ENCODE results near the gene EFHC1. TPM values are rescaled to one million over a fixed set of nuclear protein-coding genes. Genes with fewer than 3 reads are reported as not detected.

EFHC1 gene
- total RNA-seq, 1 donor from 2014 or later = 14.1 TPM

GRCh38 chr6:52505726-52506409, 85.7 kb downstream of the EFHC1 start:
- Histone ChIP-seq H3K36me3 (ENCODE audit: control insufficient read depth in 3 of 3, insufficient read depth in 3 of 3, low read length in 3 of 3) (peaks cover 13 to 31% (median 15%) of the 10 kb centered on the region in 3 donors), H3K9ac (ENCODE audit: low read depth in 1 of 3, low read length in 3 of 3) (no peak overlapping the region), H3K27ac (ENCODE audit: low read depth, low read length) (no peak overlapping the region)

DNA sequence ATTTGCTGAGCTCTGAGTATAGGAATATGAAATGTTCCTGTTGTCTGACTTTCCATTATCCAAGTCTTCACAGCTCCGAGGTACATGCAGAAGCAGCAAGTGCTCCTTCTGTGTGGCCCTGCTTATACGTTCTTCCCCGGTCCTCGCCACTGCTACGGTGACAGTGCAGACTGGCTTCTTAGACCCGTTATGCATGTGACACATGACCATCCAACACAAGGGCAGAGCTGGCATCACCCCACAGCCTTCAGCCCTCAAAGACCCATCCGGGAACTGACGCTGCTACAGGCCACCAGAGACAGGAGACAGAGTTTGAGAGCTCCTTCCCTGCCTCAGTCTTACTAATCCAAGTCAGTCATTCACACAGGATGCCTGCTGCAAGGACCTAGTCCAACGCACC, 86.3 kb downstream of the EFHC1 start:
- Histone ChIP-seq H3K4me1 (ENCODE audit: control insufficient read depth in 3 of 3, insufficient read depth in 3 of 3, low read length in 3 of 3) (peaks cover 33 to 48% (median 35%) of the 10 kb centered on the region in 3 donors), H3K36me3 (ENCODE audit: control insufficient read depth in 3 of 3, insufficient read depth in 3 of 3, low read length in 3 of 3) (peaks cover 13 to 31% (median 15%) of the 10 kb centered on the region in 3 donors), H3K4me3 (ENCODE audit: low read length in 3 of 3) (no peak overlapping the region), H3K9ac (ENCODE audit: low read depth in 1 of 3, low read length in 3 of 3) (no peak overlapping the region), H3K9me3 (ENCODE audit: control insufficient read depth in 3 of 3, low read length in 3 of 3) (no peaks in the 10 kb centered on the region), H3K27ac (ENCODE audit: low read depth, low read length) (no peak overlapping the region), H3K27me3 (ENCODE audit: control insufficient read depth in 3 of 3, insufficient read depth in 3 of 3, low read length in 3 of 3) (no peaks in the 10 kb centered on the region)

More at GRCh38 chr6:52505726-52506409, 85.7 kb downstream of the EFHC1 start:
- peaks cover 33 to 49% (median 33%) of the 10 kb centered on the region in 3 donors for H3K4me1 ChIP-seq (ENCODE audit: control insufficient read depth in 3 of 3, insufficient read depth in 3 of 3, low read length in 3 of 3)
- no peak overlapping the region for H3K4me3 ChIP-seq (ENCODE audit: low read length in 3 of 3)
- H3K9me3 ChIP-seq (ENCODE audit: control insufficient read depth in 3 of 3, low read length in 3 of 3) = no peaks in the 10 kb centered on the region
- H3K27me3 ChIP-seq (ENCODE audit: control insufficient read depth in 3 of 3, insufficient read depth in 3 of 3, low read length in 3 of 3) = no peaks in the 10 kb centered on the region

DNA sequence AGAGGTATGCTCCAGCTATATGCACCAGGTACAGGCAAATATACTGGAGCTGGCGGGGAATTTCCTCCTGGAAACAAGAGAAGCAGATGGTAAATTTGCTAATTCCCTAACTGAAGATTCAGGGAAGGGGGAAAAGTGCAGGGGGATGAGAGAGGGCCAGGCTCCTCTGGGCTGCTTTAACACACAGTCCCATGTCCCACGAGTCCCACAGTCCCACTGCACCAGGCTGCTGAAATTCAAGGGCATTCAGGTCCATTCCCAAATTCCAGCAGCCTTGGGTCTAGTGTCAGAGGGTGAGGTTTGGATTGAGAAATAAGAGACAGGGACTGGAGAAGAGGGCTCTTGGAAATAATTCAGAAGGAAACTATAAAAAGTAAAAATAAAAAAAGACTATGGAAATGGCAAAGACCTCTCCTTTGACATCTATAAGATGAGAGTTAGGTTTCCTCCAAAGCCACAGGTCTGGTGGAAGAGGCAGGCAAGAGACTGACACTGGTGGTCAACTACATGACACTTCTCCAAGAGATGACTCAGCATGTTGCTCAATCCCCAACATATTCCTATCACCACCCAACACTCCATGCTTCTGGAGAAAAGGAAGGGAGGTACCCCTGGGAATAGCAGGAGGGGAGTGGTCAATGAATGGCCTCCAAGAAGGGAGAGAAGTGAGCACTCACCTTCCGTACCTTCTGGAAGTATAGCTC, 87.6 kb downstream of the EFHC1 start:
- Histone ChIP-seq H3K9me3 (ENCODE audit: control insufficient read depth in 3 of 3, low read length in 3 of 3) (no peaks in the 10 kb centered on the region), H3K4me3 (ENCODE audit: low read length in 3 of 3) (no peak overlapping the region), H3K9ac (ENCODE audit: low read depth in 1 of 3, low read length in 3 of 3) (no peak overlapping the region), H3K27ac (ENCODE audit: low read depth, low read length) (no peak overlapping the region), H3K4me1 (ENCODE audit: control insufficient read depth in 3 of 3, insufficient read depth in 3 of 3, low read length in 3 of 3) (peaks cover 41 to 54% (median 44%) of the 10 kb centered on the region in 3 donors), H3K27me3 (ENCODE audit: control insufficient read depth in 3 of 3, insufficient read depth in 3 of 3, low read length in 3 of 3) (no peaks in the 10 kb centered on the region), H3K36me3 (ENCODE audit: control insufficient read depth in 3 of 3, insufficient read depth in 3 of 3, low read length in 3 of 3) (peaks cover 9 to 26% (median 10%) of the 10 kb centered on the region in 3 donors)

- no peak overlapping the region for H3K27ac ChIP-seq (ENCODE audit: low read depth, low read length)
- H3K27me3 ChIP-seq (ENCODE audit: control insufficient read depth in 3 of 3, insufficient read depth in 3 of 3, low read length in 3 of 3) = no peaks in the 10 kb centered on the region
- no peak overlapping the region for H3K9ac ChIP-seq (ENCODE audit: low read depth in 1 of 3, low read length in 3 of 3)
- H3K36me3 ChIP-seq (ENCODE audit: control insufficient read depth in 3 of 3, insufficient read depth in 3 of 3, low read length in 3 of 3) = peaks cover 8 to 26% (median 9%) of the 10 kb centered on the region in 3 donors
- H3K4me3 ChIP-seq (ENCODE audit: low read length in 3 of 3) = no peak overlapping the region
- no peaks in the 10 kb centered on the region for H3K9me3 ChIP-seq (ENCODE audit: control insufficient read depth in 3 of 3, low read length in 3 of 3)
- peaks cover 37 to 52% (median 47%) of the 10 kb centered on the region in 3 donors for H3K4me1 ChIP-seq (ENCODE audit: control insufficient read depth in 3 of 3, insufficient read depth in 3 of 3, low read length in 3 of 3)
Measured at GRCh38 chr6:52508261-52508739, 88.2 kb downstream of the EFHC1 start.

GRCh38 chr6:52509281-52510212, 89.4 kb downstream of the EFHC1 start:
- no peak overlapping the region for H3K4me3 ChIP-seq (ENCODE audit: low read length in 3 of 3)
- peaks cover 8 to 29% (median 9%) of the 10 kb centered on the region in 3 donors for H3K36me3 ChIP-seq (ENCODE audit: control insufficient read depth in 3 of 3, insufficient read depth in 3 of 3, low read length in 3 of 3)
- H3K27me3 ChIP-seq (ENCODE audit: control insufficient read depth in 3 of 3, insufficient read depth in 3 of 3, low read length in 3 of 3) = no peaks in the 10 kb centered on the region
- H3K4me1 ChIP-seq (ENCODE audit: control insufficient read depth in 3 of 3, insufficient read depth in 3 of 3, low read length in 3 of 3) = peaks cover 32 to 46% (median 45%) of the 10 kb centered on the region in 3 donors
- no peaks in the 10 kb centered on the region for H3K9me3 ChIP-seq (ENCODE audit: control insufficient read depth in 3 of 3, low read length in 3 of 3)
- H3K27ac ChIP-seq (ENCODE audit: low read depth, low read length) = no peak overlapping the region
- H3K9ac ChIP-seq (ENCODE audit: low read depth in 1 of 3, low read length in 3 of 3) = no peak overlapping the region

DNA sequence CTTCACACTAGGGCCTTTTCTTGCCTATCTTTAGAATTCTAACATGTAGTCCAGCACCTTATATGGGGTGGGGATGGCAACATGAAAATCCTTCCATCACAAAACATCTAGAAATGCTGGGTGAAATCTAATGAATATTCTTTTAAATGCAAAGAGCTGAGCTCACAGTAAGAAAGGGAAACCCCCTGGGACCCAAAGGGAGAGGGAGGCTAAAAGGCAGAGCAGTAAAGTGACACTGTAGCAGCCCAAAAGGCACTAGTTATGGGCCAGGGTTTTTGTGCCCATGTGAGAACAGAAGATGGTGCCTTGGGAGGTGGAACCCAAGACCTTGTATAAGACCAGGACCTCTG, 90.0 kb downstream of the EFHC1 start:
- Histone ChIP-seq H3K27me3 (ENCODE audit: control insufficient read depth in 3 of 3, insufficient read depth in 3 of 3, low read length in 3 of 3) (no peaks in the 10 kb centered on the region), H3K27ac (ENCODE audit: low read depth, low read length) (no peak overlapping the region), H3K36me3 (ENCODE audit: control insufficient read depth in 3 of 3, insufficient read depth in 3 of 3, low read length in 3 of 3) (peaks cover 8 to 29% (median 9%) of the 10 kb centered on the region in 3 donors), H3K9ac (ENCODE audit: low read depth in 1 of 3, low read length in 3 of 3) (no peak overlapping the region), H3K9me3 (ENCODE audit: control insufficient read depth in 3 of 3, low read length in 3 of 3) (no peaks in the 10 kb centered on the region), H3K4me3 (ENCODE audit: low read length in 3 of 3) (no peak overlapping the region), H3K4me1 (ENCODE audit: control insufficient read depth in 3 of 3, insufficient read depth in 3 of 3, low read length in 3 of 3) (peaks cover 26 to 46% (median 41%) of the 10 kb centered on the region in 3 donors)

DNA sequence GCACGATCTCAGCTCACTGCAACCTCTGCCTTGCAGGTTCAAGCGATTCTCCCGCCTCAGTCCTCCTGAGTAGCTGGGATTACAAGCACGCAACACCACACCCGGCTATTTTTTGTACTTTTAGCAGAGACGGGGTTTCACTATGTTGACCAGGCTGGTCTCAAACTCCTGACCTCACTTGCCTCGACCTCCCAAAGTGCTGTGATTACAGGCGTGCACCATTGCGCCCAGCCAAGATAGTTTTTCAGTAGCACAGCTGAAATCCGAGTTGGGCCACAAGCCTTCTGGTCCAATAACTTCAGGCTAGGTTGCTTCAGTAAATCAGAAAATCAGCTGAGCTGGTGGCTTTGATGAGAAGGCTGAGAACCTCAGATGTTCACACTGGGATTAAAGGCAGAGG, 91.0 kb downstream of the EFHC1 start:
- Histone ChIP-seq H3K36me3 (ENCODE audit: control insufficient read depth in 3 of 3, insufficient read depth in 3 of 3, low read length in 3 of 3) (peaks cover 8 to 22% (median 9%) of the 10 kb centered on the region in 3 donors), H3K27me3 (ENCODE audit: control insufficient read depth in 3 of 3, insufficient read depth in 3 of 3, low read length in 3 of 3) (no peaks in the 10 kb centered on the region), H3K27ac (ENCODE audit: low read depth, low read length) (peak overlapping the region; percentile 76), H3K4me3 (ENCODE audit: low read length in 3 of 3) (no peak overlapping the region), H3K9me3 (ENCODE audit: control insufficient read depth in 3 of 3, low read length in 3 of 3) (no peaks in the 10 kb centered on the region), H3K4me1 (ENCODE audit: control insufficient read depth in 3 of 3, insufficient read depth in 3 of 3, low read length in 3 of 3) (peaks cover 23 to 42% (median 41%) of the 10 kb centered on the region in 3 donors), H3K9ac (ENCODE audit: low read depth in 1 of 3, low read length in 3 of 3) (no peak overlapping the region)

DNA sequence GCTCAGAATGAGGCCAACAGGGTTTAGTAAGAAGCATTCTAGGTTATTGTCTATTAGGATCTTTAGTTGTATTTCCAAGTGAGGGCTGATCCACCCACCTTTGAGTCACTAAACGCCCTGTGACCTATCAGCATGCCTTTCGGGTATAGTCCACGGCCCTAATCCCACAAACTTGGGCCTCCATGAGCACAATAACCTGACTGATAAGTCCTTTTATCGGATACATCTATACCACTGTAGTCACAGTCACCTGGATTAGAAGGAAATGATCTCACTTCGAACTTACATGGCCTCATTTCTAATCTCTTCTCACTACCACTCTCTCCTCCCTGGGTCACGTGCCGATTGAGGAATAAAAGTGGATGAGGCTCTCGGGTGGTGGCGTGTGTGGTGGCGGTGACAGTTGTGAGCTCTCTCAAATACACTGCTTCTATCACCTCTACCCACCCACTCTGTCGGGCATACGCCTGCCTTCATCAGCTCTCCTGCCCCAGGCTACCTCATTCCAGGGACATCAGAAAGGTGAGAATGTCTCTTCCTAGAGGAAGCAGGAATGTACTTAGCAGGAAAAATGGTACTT, 91.5 kb downstream of the EFHC1 start:
- Histone ChIP-seq H3K9ac (ENCODE audit: low read depth in 1 of 3, low read length in 3 of 3) (peak overlapping the region in 2 of 3 donors; percentile 55 to 59), H3K36me3 (ENCODE audit: control insufficient read depth in 3 of 3, insufficient read depth in 3 of 3, low read length in 3 of 3) (peaks cover 4 to 25% (median 9%) of the 10 kb centered on the region in 3 donors), H3K27ac (ENCODE audit: low read depth, low read length) (peak overlapping the region; percentile 76), H3K4me3 (ENCODE audit: low read length in 3 of 3) (no peak overlapping the region), H3K4me1 (ENCODE audit: control insufficient read depth in 3 of 3, insufficient read depth in 3 of 3, low read length in 3 of 3) (peaks cover 23 to 46% (median 44%) of the 10 kb centered on the region in 3 donors), H3K27me3 (ENCODE audit: control insufficient read depth in 3 of 3, insufficient read depth in 3 of 3, low read length in 3 of 3) (no peaks in the 10 kb centered on the region), H3K9me3 (ENCODE audit: control insufficient read depth in 3 of 3, low read length in 3 of 3) (no peaks in the 10 kb centered on the region)

- H3K4me3 ChIP-seq (ENCODE audit: low read length in 3 of 3) = peak overlapping the region in 1 of 3 donors; percentile 17
- peak overlapping the region in 2 of 3 donors; percentile 55 to 59 for H3K9ac ChIP-seq (ENCODE audit: low read depth in 1 of 3, low read length in 3 of 3)
- no peaks in the 10 kb centered on the region for H3K9me3 ChIP-seq (ENCODE audit: control insufficient read depth in 3 of 3, low read length in 3 of 3)
- no peaks in the 10 kb centered on the region for H3K27me3 ChIP-seq (ENCODE audit: control insufficient read depth in 3 of 3, insufficient read depth in 3 of 3, low read length in 3 of 3)
- H3K4me1 ChIP-seq (ENCODE audit: control insufficient read depth in 3 of 3, insufficient read depth in 3 of 3, low read length in 3 of 3) = peaks cover 25 to 51% (median 48%) of the 10 kb centered on the region in 3 donors
- peaks cover 2 to 21% (median 9%) of the 10 kb centered on the region in 3 donors for H3K36me3 ChIP-seq (ENCODE audit: control insufficient read depth in 3 of 3, insufficient read depth in 3 of 3, low read length in 3 of 3)
- peak overlapping the region; percentile 76 for H3K27ac ChIP-seq (ENCODE audit: low read depth, low read length)
Measured at GRCh38 chr6:52512199-52512598, 92.1 kb downstream of the EFHC1 start.
